OCI-LY7 (cell line): Measurements from ENCODE around the gene MARVELD3. TPM values are rescaled to one million over a fixed set of nuclear protein-coding genes. Genes with fewer than 3 reads are reported as not detected.

Experiments
- BruUV-seq: library from RNA; stranded (reverse); fragments of 400-500 nt; replicated peaks from 2 replicates; lab custom pipeline; 2021; lab: Mats Ljungman, UMichigan
- CTCF ChIA-PET: fragments of 300-600 bp; sonication (Branson Sonifier 250); formaldehyde crosslinking; loops from one replicate; lab custom pipeline; 2022; ENCODE audit warnings: antibody characterized with exemption; ENCODE audit not compliant: unreplicated experiment; lab: Charles Lee
- POLR2A ChIA-PET: fragments of 300-600 bp; sonication (Branson Sonifier 250); formaldehyde crosslinking; loops from one replicate; lab custom pipeline; 2022; ENCODE audit warnings: antibody characterized with exemption; lab: Charles Lee
- DNase-seq: peaks from one replicate; pipeline ENCODE4 v3.0.0-alpha.2; 2015; ENCODE audit warnings: low spot score
- H2AFZ ChIP-seq: fragments of 200-600 bp; sonication (generic), shearing (Covaris generic); 2 replicates; pipeline ENCODE4 v1.6.1; 2014; ENCODE audit warnings: mild to moderate bottlenecking, antibody characterized with exemption, low read length, moderate library complexity
- H3K27ac ChIP-seq: fragments of 200-600 bp; sonication (generic); 2 replicates; pipeline ENCODE4 v1.5.1; 2014; ENCODE audit warnings: mixed run types, low read depth, mild to moderate bottlenecking, moderate library complexity, low read length, inconsistent platforms; ENCODE audit not compliant: poor library complexity, severe bottlenecking
- H3K36me3 ChIP-seq: fragments of 200-600 bp; sonication (generic); 2 replicates; pipeline ENCODE4 v1.6.1; 2014; ENCODE audit warnings: mild to moderate bottlenecking, antibody characterized with exemption, low read length, moderate library complexity, mixed read lengths; ENCODE audit not compliant: insufficient read depth
- H3K4me1 ChIP-seq: fragments of 200-600 bp; sonication (generic); 2 replicates; pipeline ENCODE4 v1.5.1; 2014; ENCODE audit warnings: mild to moderate bottlenecking, low read length; ENCODE audit not compliant: insufficient read depth, poor library complexity, severe bottlenecking
- H3K4me2 ChIP-seq: fragments of 200-600 bp; sonication (generic); 2 replicates; pipeline ENCODE4 v1.6.1; 2014; ENCODE audit warnings: mild to moderate bottlenecking, low read length
- H3K4me3 ChIP-seq: fragments of 200-600 bp; sonication (generic); 2 replicates; pipeline ENCODE4 v1.5.1; 2014; ENCODE audit warnings: mild to moderate bottlenecking, low read depth, low read length; ENCODE audit not compliant: poor library complexity, severe bottlenecking
- H3K79me2 ChIP-seq: fragments of 200-600 bp; sonication (generic); 2 replicates; pipeline ENCODE4 v1.6.1; 2016; ENCODE audit warnings: low read depth, mild to moderate bottlenecking, low read length, moderate library complexity, mixed read lengths; ENCODE audit not compliant: insufficient read depth
- H3K9me2 ChIP-seq: fragments of 200-600 bp; sonication (generic); 2 replicates; pipeline ENCODE4 v1.6.1; 2016; ENCODE audit warnings: mild to moderate bottlenecking, low read length, mixed read lengths; ENCODE audit not compliant: insufficient read depth
- H3K9me3 ChIP-seq: fragments of 200-600 bp; sonication (generic); 2 replicates; pipeline ENCODE4 v1.6.1; 2014; ENCODE audit warnings: mild to moderate bottlenecking, mixed run types, low read length, mixed read lengths
- H4K20me1 ChIP-seq: fragments of 200-600 bp; sonication (generic); 2 replicates; pipeline ENCODE4 v1.6.1; 2014; ENCODE audit warnings: mild to moderate bottlenecking, antibody characterized with exemption, low read length, moderate library complexity, mixed read lengths; ENCODE audit not compliant: insufficient read depth
- CTCF ChIP-seq: fragments of 200-600 bp; sonication (generic); conservative IDR thresholded peaks from 2 replicates; pipeline ENCODE4 v1.5.1; 2014; ENCODE audit warnings: mild to moderate bottlenecking, antibody characterized with exemption, low read length, moderate library complexity, mixed read lengths
- EZH2phosphoT487 ChIP-seq: fragments of 200-600 bp; sonication (generic); IDR thresholded peaks from 2 replicates; pipeline ENCODE4 v1.6.1; 2018; ENCODE audit warnings: low read depth, borderline replicate concordance, mild to moderate bottlenecking, mixed run types, antibody characterized with exemption, low read length, moderate library complexity, mixed read lengths
- intact Hi-C: fragments of 100-400 bp; cut with micrococcal nuclease; formaldehyde crosslinking; loops from one replicate; pipeline ENCODE4 v1.10.0; 2022; ENCODE audit not compliant: unreplicated experiment
- total RNA-seq, 2 experiments: library from RNA; depleted of rRNA in 1 of 2; stranded (reverse); fragments of >200 nt in 1 of 2; shearing (Covaris generic) in 1 of 2; gene quantifications; 2 replicates each; pipeline ENCODE4 v1.2.3, GENCODE V29; 2014 to 2022

Gene MARVELD3
- total RNA-seq, 2 experiments from 2014 or later: not detected

- no TSS peak for BruUV-seq
- no peaks in the 10 kb centered on the region for H4K20me1 ChIP-seq
- TF ChIP-seq CTCF: no peak
- no peak for TF ChIP-seq EZH2phosphoT487
- DNase-seq: no peak
- no peak overlapping the region for H3K27ac ChIP-seq
- H3K9me2 ChIP-seq: no peaks in the 10 kb centered on the region
- no peak overlapping the region for H2AFZ ChIP-seq
- H3K36me3 ChIP-seq: no peaks in the 10 kb centered on the region
- H3K79me2 ChIP-seq: no peaks in the 10 kb centered on the region
- no peak overlapping the region for H3K4me3 ChIP-seq
- no peaks in the 10 kb centered on the region for H3K4me1 ChIP-seq
- ChIA-PET CTCF (no interaction called here), POLR2A (interaction anchor here (0.6 kb wide), 1 partner anchor 818 kb away, joined by 3 read pairs; no protein-coding TSS in a partner anchor)
- intact Hi-C loops: no loop called here
- no peaks in the 10 kb centered on the region for H3K9me3 ChIP-seq
- no peak overlapping the region for H3K4me2 ChIP-seq
Observed at GRCh38 chr16:71622088-71622487, 3.9 kb upstream of the MARVELD3 start.

GRCh38 chr16:71623597-71623996 is 2.4 kb upstream of the MARVELD3 start:
- no peak overlapping the region for H3K27ac ChIP-seq
- CTCF ChIA-PET: no interaction called here
- intact Hi-C loops: no loop called here
- POLR2A ChIA-PET: interaction anchor here (0.6 kb wide), 1 partner anchor 42 kb away, joined by 3 read pairs; no protein-coding TSS in a partner anchor
- BruUV-seq: no TSS peak
- H3K4me1 ChIP-seq: no peaks in the 10 kb centered on the region
- DNase-seq: no peak
- no peaks in the 10 kb centered on the region for H3K9me3 ChIP-seq
- H3K36me3 ChIP-seq: no peaks in the 10 kb centered on the region
- H3K79me2 ChIP-seq: no peaks in the 10 kb centered on the region
- no peaks in the 10 kb centered on the region for H3K9me2 ChIP-seq
- H3K4me2 ChIP-seq: no peak overlapping the region
- H4K20me1 ChIP-seq: no peaks in the 10 kb centered on the region
- H2AFZ ChIP-seq: no peak overlapping the region
- H3K4me3 ChIP-seq: no peak overlapping the region
- TF ChIP-seq CTCF (no peak), EZH2phosphoT487 (no peak)

- CTCF ChIA-PET: no interaction called here
- POLR2A ChIA-PET: no interaction called here
- H3K4me3 ChIP-seq: no peak overlapping the region
Observed at GRCh38 chr16:71625113-71625850, 702 bp upstream of the MARVELD3 start.

More at GRCh38 chr16:71625113-71625850, 702 bp upstream of the MARVELD3 start:
- Histone ChIP-seq H3K27ac (no peak overlapping the region), H3K79me2 (no peaks in the 10 kb centered on the region), H4K20me1 (no peaks in the 10 kb centered on the region), H2AFZ (no peak overlapping the region), H3K9me3 (no peaks in the 10 kb centered on the region), H3K36me3 (no peaks in the 10 kb centered on the region), H3K4me2 (no peak overlapping the region), H3K9me2 (no peaks in the 10 kb centered on the region), H3K4me1 (no peaks in the 10 kb centered on the region)
- DNase-seq: no peak
- no TSS peak for BruUV-seq
- TF ChIP-seq EZH2phosphoT487 (no peak), CTCF (no peak)
- intact Hi-C loops: no loop called here
